GM23248 (cell line): Measurements from ENCODE around the gene ADAMTS9. TPM values are rescaled to one million over a fixed set of nuclear protein-coding genes. Genes with fewer than 3 reads are reported as not detected.

Source experiments
- DNase-seq: peaks from one replicate; pipeline ENCODE4 v3.0.0-alpha.2; 2015
- H2AFZ ChIP-seq: fragments of 200-600 bp; sonication (generic); 2 replicates; pipeline ENCODE4 v1.6.1; 2016; ENCODE audit warnings: antibody characterized with exemption
- H3F3A ChIP-seq: fragments of 200-600 bp; sonication (generic); 2 replicates; pipeline ENCODE4 v1.6.1; 2016; ENCODE audit warnings: mild to moderate bottlenecking, antibody characterized with exemption, mixed run types; ENCODE audit not compliant: insufficient read depth
- H3K27ac ChIP-seq: fragments of 200-600 bp; sonication (generic); 2 replicates; pipeline ENCODE4 v1.5.1; 2016; ENCODE audit warnings: mild to moderate bottlenecking
- H3K27me3 ChIP-seq: fragments of 200-600 bp; sonication (generic); replicated peaks from 2 replicates; pipeline ENCODE4 v1.6.1; 2016; ENCODE audit warnings: mild to moderate bottlenecking; ENCODE audit not compliant: insufficient read depth
- H3K36me3 ChIP-seq: fragments of 200-600 bp; sonication (generic); 2 replicates; pipeline ENCODE4 v1.6.1; 2016; ENCODE audit warnings: low read depth, mild to moderate bottlenecking
- H3K4me1 ChIP-seq: fragments of 200-600 bp; sonication (generic); 2 replicates; pipeline ENCODE4 v1.6.1; 2016; ENCODE audit warnings: mild to moderate bottlenecking; ENCODE audit not compliant: insufficient read depth
- H3K4me2 ChIP-seq: fragments of 200-600 bp; sonication (generic); one replicate; pipeline ENCODE4 v1.6.1; 2016; ENCODE audit warnings: mild to moderate bottlenecking; ENCODE audit not compliant: unreplicated experiment
- H3K4me3 ChIP-seq: fragments of 200-600 bp; sonication (generic); 2 replicates; pipeline ENCODE4 v1.5.1; 2016; ENCODE audit warnings: mild to moderate bottlenecking
- H3K79me2 ChIP-seq: fragments of 200-600 bp; sonication (generic); 2 replicates; pipeline ENCODE4 v1.6.1; 2016; ENCODE audit warnings: mild to moderate bottlenecking; ENCODE audit not compliant: insufficient read depth
- H3K9ac ChIP-seq: fragments of 200-600 bp; sonication (generic); 2 replicates; pipeline ENCODE4 v1.6.1; 2016; ENCODE audit warnings: mild to moderate bottlenecking
- H3K9me2 ChIP-seq: fragments of 200-600 bp; sonication (generic); 2 replicates; pipeline ENCODE4 v1.6.1; 2016; ENCODE audit warnings: mixed run types, mild to moderate bottlenecking, moderate library complexity; ENCODE audit not compliant: insufficient read depth
- H3K9me3 ChIP-seq: fragments of 200-600 bp; sonication (generic); one replicate; pipeline ENCODE4 v1.6.1; 2017; ENCODE audit warnings: low read depth
- H4K20me1 ChIP-seq: fragments of 200-600 bp; sonication (generic); 2 replicates; pipeline ENCODE4 v1.6.0; 2016; ENCODE audit not compliant: insufficient read depth
- EZH2 ChIP-seq: fragments of 200-600 bp; sonication (generic); IDR thresholded peaks from 2 replicates; pipeline ENCODE4 v1.6.1; 2018; ENCODE audit warnings: antibody characterized with exemption, mild to moderate bottlenecking; ENCODE audit not compliant: insufficient read depth, poor library complexity, severe bottlenecking
- EZH2phosphoT487 ChIP-seq: fragments of 200-600 bp; sonication (generic); IDR thresholded peaks from 2 replicates; pipeline ENCODE4 v1.6.1; 2018; ENCODE audit warnings: antibody characterized with exemption, moderate library complexity, mild to moderate bottlenecking, low read depth; ENCODE audit not compliant: insufficient read depth
- WGBS, 2 experiments: methylation state at CpG; one replicate each; pipeline ENCODE4 v1.1.6; 2015 to 2017; ENCODE audit warnings: low lambda C conversion rate in 2 of 2, low coverage in 1 of 2; ENCODE audit errors: missing lambda C conversion rate in 2 of 2; 5-methylcytosine and 5-hydroxymethylcytosine counted together
- in situ Hi-C: fragments of 300-500 bp; cut with MboI; formaldehyde crosslinking; loops from 2 replicates; pipeline ENCODE4 v1.15.0; 2020
- polyA plus RNA-seq: library from polyadenylated mRNA; unstranded; fragments of >200 nt; fragmentation: Nextera tagmentation; extraction: Ambion mirVana; gene quantifications from 2 replicates; pipeline ENCODE4 v1.2.1, GENCODE V29; 2016
- total RNA-seq: library from RNA; depleted of rRNA; stranded (reverse); fragments of >200 nt; shearing (Covaris generic); gene quantifications from 2 replicates; pipeline ENCODE4 v1.2.3, GENCODE V29; 2014

The ADAMTS9 gene
- total and polyA plus RNA-seq, 2 experiments from 2014 or later = 0.75 to 1.5 TPM

- H4K20me1 ChIP-seq = no peaks in the 10 kb centered on the region
- H3K9me3 ChIP-seq = no peaks in the 10 kb centered on the region
- TF ChIP-seq EZH2phosphoT487 = no peak
- TF ChIP-seq EZH2 = no peak
- H3K79me2 ChIP-seq = no peaks in the 10 kb centered on the region
- no peaks in the 10 kb centered on the region for H3K4me1 ChIP-seq
- 38 to 40% methylated on average over 4 of the region's 4 CpGs for WGBS, 2 experiments
- H3K9me2 ChIP-seq = no peaks in the 10 kb centered on the region
- no peak overlapping the region for H3K9ac ChIP-seq
- no peak overlapping the region for H2AFZ ChIP-seq
- no peaks in the 10 kb centered on the region for H3F3A ChIP-seq
- no peak overlapping the region for H3K4me3 ChIP-seq
- no peaks in the 10 kb centered on the region for H3K36me3 ChIP-seq
- H3K4me2 ChIP-seq = no peak overlapping the region
- H3K27ac ChIP-seq = no peak overlapping the region
- no peaks in the 10 kb centered on the region for H3K27me3 ChIP-seq
- in situ Hi-C loops = no loop called here
- DNase-seq = no peak
Measured at GRCh38 chr3:64728428-64728827, 40.6 kb upstream of the ADAMTS9 start.

GRCh38 chr3:64726414-64727090 lies 38.8 kb upstream of the ADAMTS9 start:
- Histone ChIP-seq H3K27me3 (no peaks in the 10 kb centered on the region), H3K9ac (no peak overlapping the region), H4K20me1 (no peaks in the 10 kb centered on the region), H3F3A (no peaks in the 10 kb centered on the region), H3K36me3 (no peaks in the 10 kb centered on the region), H3K9me2 (no peaks in the 10 kb centered on the region), H3K4me3 (no peak overlapping the region), H3K27ac (no peak overlapping the region), H3K9me3 (no peaks in the 10 kb centered on the region), H3K4me2 (no peak overlapping the region), H3K4me1 (no peaks in the 10 kb centered on the region), H2AFZ (no peak overlapping the region), H3K79me2 (no peaks in the 10 kb centered on the region)
- TF ChIP-seq EZH2 (no peak), EZH2phosphoT487 (no peak)
- in situ Hi-C loops = no loop called here
- 56 to 78% methylated on average over 3 of the region's 3 CpGs for WGBS, 2 experiments
- DNase-seq = no peak

DNA sequence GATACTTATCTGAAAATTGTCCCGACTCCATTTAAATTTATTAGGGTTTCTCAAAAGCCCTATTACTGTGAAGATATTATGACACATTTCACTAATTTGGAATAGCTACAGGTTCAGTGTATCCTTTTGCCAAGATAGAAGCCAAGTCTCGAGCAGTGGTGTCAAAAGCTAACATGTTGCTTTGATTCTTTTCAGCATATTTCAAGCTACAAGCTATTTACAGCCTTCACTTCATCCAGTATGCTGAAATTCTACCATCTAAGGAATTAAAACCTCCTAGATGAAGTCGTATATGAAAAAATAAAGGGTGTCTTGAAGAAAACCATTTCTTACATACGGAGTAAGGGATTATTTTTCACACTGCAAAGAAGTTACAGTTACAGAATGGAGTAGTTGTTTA lies 31.2 kb upstream of the ADAMTS9 start:
- in situ Hi-C loops = no loop called here
- no peak for DNase-seq
- TF ChIP-seq EZH2 (no peak), EZH2phosphoT487 (no peak)

DNA sequence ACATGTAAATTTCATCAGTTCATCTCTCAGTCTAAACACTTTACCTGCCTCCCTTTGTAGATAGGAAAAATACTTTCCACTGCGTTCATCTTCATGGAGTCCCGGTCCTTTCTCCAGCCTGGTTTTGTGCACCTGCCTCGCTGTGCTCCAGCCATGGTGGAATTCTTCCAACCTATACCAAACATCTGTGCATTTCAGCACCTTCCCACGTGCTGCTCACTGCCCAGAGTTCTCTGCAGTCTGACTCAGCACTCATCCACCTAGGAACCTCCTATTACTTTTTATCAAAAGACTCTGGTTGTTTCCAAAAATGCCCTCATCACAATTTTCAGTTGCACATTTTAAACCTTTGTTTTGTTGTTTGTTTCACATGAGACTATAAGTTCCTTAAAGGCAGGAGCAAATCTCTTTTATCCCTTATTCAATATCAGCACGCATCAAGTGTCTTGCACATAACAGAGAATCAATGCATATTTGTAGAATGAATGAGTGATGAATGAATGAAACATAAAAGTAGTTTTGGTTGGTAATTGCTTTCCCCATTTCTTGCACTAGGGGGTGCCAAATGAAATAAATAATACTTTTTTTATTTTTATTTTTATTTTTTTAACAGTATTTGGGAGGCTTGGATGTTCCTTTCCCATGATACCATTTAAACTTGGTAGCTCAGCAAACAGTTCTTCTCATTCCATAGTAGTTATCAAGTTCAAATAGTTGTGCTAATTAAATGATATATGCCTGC lies 30.2 kb upstream of the ADAMTS9 start:
- H3K9me2 ChIP-seq = no peaks in the 10 kb centered on the region
- no peak overlapping the region for H3K9ac ChIP-seq
- WGBS, 2 experiments = 52 to 57% methylated on average over 5 of the region's 5 CpGs
- no peak overlapping the region for H3K4me2 ChIP-seq
- no peaks in the 10 kb centered on the region for H3K79me2 ChIP-seq
- no peaks in the 10 kb centered on the region for H3K36me3 ChIP-seq
- H2AFZ ChIP-seq = no peak overlapping the region
- DNase-seq = peak; percentile 31
- TF ChIP-seq EZH2 (no peak), EZH2phosphoT487 (no peak)
- H4K20me1 ChIP-seq = no peaks in the 10 kb centered on the region
- no peaks in the 10 kb centered on the region for H3K4me1 ChIP-seq
- no peak overlapping the region for H3K27ac ChIP-seq
- no peaks in the 10 kb centered on the region for H3K9me3 ChIP-seq
- in situ Hi-C loops = no loop called here
- no peaks in the 10 kb centered on the region for H3F3A ChIP-seq
- no peaks in the 10 kb centered on the region for H3K27me3 ChIP-seq
- no peak overlapping the region for H3K4me3 ChIP-seq

More for the DNA sequence above, 31.2 kb upstream of the ADAMTS9 start:
- Histone ChIP-seq H3K27ac (no peak overlapping the region), H3K4me2 (no peak overlapping the region), H3K27me3 (no peaks in the 10 kb centered on the region), H3K4me3 (no peak overlapping the region), H3K9ac (no peak overlapping the region), H3K36me3 (no peaks in the 10 kb centered on the region), H3K9me3 (no peaks in the 10 kb centered on the region), H2AFZ (no peak overlapping the region), H3K9me2 (no peaks in the 10 kb centered on the region), H3F3A (no peaks in the 10 kb centered on the region), H4K20me1 (no peaks in the 10 kb centered on the region), H3K79me2 (no peaks in the 10 kb centered on the region), H3K4me1 (no peaks in the 10 kb centered on the region)
- 21 to 25% methylated on average over 4 of the region's 4 CpGs for WGBS, 2 experiments
